Activated T-helper 2 cell treated with anti-CD3 and anti-CD28 coated beads, Interferon-gamma antibody, Interleukin-2, Interleukin-4, amounts not matched to agents 10 μg/mL and 5 μg/mL and 100 μg/mL, durations not matched to agents 14 hours and 24 hours and 36 hours (primary cell): Measurements from ENCODE around the gene CAMKK2. TPM values are rescaled to one million over a fixed set of nuclear protein-coding genes. Genes with fewer than 3 reads are reported as not detected.
"Not testable (repeated sequence)": the region's sequence is repeated elsewhere in the genome, so short reads cannot be mapped to it uniquely, and the experiment has no call there.

Experiments
- DNase-seq: peaks from one replicate; pipeline ENCODE4 v3.0.0; 2021; ENCODE audit warnings: low spot score
- H3K27ac Mint-ChIP-seq: one replicate; pipeline ENCODE4 v1.8.0; 2021; ENCODE audit warnings: mixed read lengths
- H3K27me3 Mint-ChIP-seq: one replicate; pipeline ENCODE4 v1.8.0; 2021; ENCODE audit warnings: low read depth, mixed read lengths
- H3K36me3 Mint-ChIP-seq: one replicate; pipeline ENCODE4 v1.8.0; 2021; ENCODE audit warnings: low read depth, mixed read lengths
- H3K4me1 Mint-ChIP-seq: one replicate; pipeline ENCODE4 v1.8.0; 2021; ENCODE audit warnings: low read depth, mixed read lengths
- H3K4me3 Mint-ChIP-seq: one replicate; pipeline ENCODE4 v1.8.0; 2021; ENCODE audit warnings: low read depth, mild to moderate bottlenecking, moderate library complexity, mixed read lengths
- H3K9me3 Mint-ChIP-seq: one replicate; pipeline ENCODE4 v1.8.0; 2021; ENCODE audit warnings: mixed read lengths
- intact Hi-C: fragments of 100-400 bp; cut with micrococcal nuclease; formaldehyde crosslinking; loops from one replicate; pipeline ENCODE4 v1.15.1; 2023
- total RNA-seq: library from RNA; stranded (reverse); gene quantifications from 2 replicates; pipeline ENCODE4 v1.2.3, GENCODE V29; 2022

The CAMKK2 gene
- total RNA-seq, 1 donor from 2014 or later = 35.2 TPM

- Mint-ChIP-seq H3K4me1 (no peaks in the 10 kb centered on the region), H3K9me3 (no peaks in the 10 kb centered on the region), H3K4me3 (no peak overlapping the region), H3K36me3 (peaks cover 70% of the 10 kb centered on the region), H3K27ac (peak overlapping the region; percentile 15), H3K27me3 (no peaks in the 10 kb centered on the region)
- no peak for DNase-seq
- intact Hi-C loops = no loop called here
Observed at GRCh38 chr12:121323908-121324307, 27.4 kb upstream of the CAMKK2 start.

- no peak overlapping the region for H3K27ac Mint-ChIP-seq
- H3K9me3 Mint-ChIP-seq = no peaks in the 10 kb centered on the region
- H3K36me3 Mint-ChIP-seq = peaks cover 61% of the 10 kb centered on the region
- H3K27me3 Mint-ChIP-seq = no peaks in the 10 kb centered on the region
- DNase-seq = no peak
- H3K4me1 Mint-ChIP-seq = peaks cover 21% of the 10 kb centered on the region
- intact Hi-C loops = no loop called here
- no peak overlapping the region for H3K4me3 Mint-ChIP-seq
Observed at GRCh38 chr12:121318121-121318520, 21.6 kb upstream of the CAMKK2 start.

GRCh38 chr12:121314431-121314830 is 17.9 kb upstream of the CAMKK2 start:
- H3K27ac Mint-ChIP-seq = no peak overlapping the region

GRCh38 chr12:121310231-121310630 is 13.7 kb upstream of the CAMKK2 start:
- H3K4me3 Mint-ChIP-seq, intact Hi-C loops, H3K27ac Mint-ChIP-seq, H3K27me3 Mint-ChIP-seq, DNase-seq, H3K9me3 Mint-ChIP-seq: not testable (repeated sequence)
- Mint-ChIP-seq H3K4me1 (peaks cover 19% of the 10 kb centered on the region), H3K36me3 (peaks cover 54% of the 10 kb centered on the region)

More at GRCh38 chr12:121314431-121314830, 17.9 kb upstream of the CAMKK2 start:
- H3K9me3 Mint-ChIP-seq = no peaks in the 10 kb centered on the region
- no peak overlapping the region for H3K4me3 Mint-ChIP-seq
- H3K36me3 Mint-ChIP-seq = peaks cover 70% of the 10 kb centered on the region
- intact Hi-C loops = no loop called here
- no peaks in the 10 kb centered on the region for H3K27me3 Mint-ChIP-seq
- DNase-seq = no peak
- H3K4me1 Mint-ChIP-seq = peaks cover 25% of the 10 kb centered on the region

- DNase-seq, intact Hi-C loops, H3K4me1 Mint-ChIP-seq, H3K27ac Mint-ChIP-seq, H3K4me3 Mint-ChIP-seq, H3K9me3 Mint-ChIP-seq, H3K27me3 Mint-ChIP-seq: not testable (repeated sequence)
- peaks cover 35% of the 10 kb centered on the region for H3K36me3 Mint-ChIP-seq
Observed at GRCh38 chr12:121307397-121307796, 10.9 kb upstream of the CAMKK2 start.

- H3K27ac Mint-ChIP-seq = no peak overlapping the region
- no peak overlapping the region for H3K4me3 Mint-ChIP-seq
- H3K36me3 Mint-ChIP-seq = peaks cover 11% of the 10 kb centered on the region
- intact Hi-C loops = no loop called here
- peaks cover 4% of the 10 kb centered on the region for H3K27me3 Mint-ChIP-seq
- DNase-seq = no peak
- peaks cover 9% of the 10 kb centered on the region for H3K4me1 Mint-ChIP-seq
- H3K9me3 Mint-ChIP-seq = no peaks in the 10 kb centered on the region
Observed at GRCh38 chr12:121304306-121304705, 7.8 kb upstream of the CAMKK2 start.

- Mint-ChIP-seq H3K4me1 (peaks cover 14% of the 10 kb centered on the region), H3K27ac (no peak overlapping the region), H3K9me3 (no peaks in the 10 kb centered on the region), H3K36me3 (no peaks in the 10 kb centered on the region), H3K27me3 (peaks cover 4% of the 10 kb centered on the region), H3K4me3 (no peak overlapping the region)
- DNase-seq = no peak
- intact Hi-C loops = no loop called here
Observed at GRCh38 chr12:121301876-121302275, 5.4 kb upstream of the CAMKK2 start.

- peaks cover 17% of the 10 kb centered on the region for H3K4me1 Mint-ChIP-seq
- DNase-seq = no peak
Observed at GRCh38 chr12:121300083-121300819, 3.7 kb upstream of the CAMKK2 start.

GRCh38 chr12:121299662-121300061 is 3.2 kb upstream of the CAMKK2 start:
- Mint-ChIP-seq H3K9me3 (no peaks in the 10 kb centered on the region), H3K27me3 (peaks cover 4% of the 10 kb centered on the region), H3K27ac (no peak overlapping the region), H3K36me3 (no peaks in the 10 kb centered on the region), H3K4me3 (no peak overlapping the region), H3K4me1 (peaks cover 20% of the 10 kb centered on the region)
- DNase-seq = no peak
- intact Hi-C loops = no loop called here

More at GRCh38 chr12:121300083-121300819, 3.7 kb upstream of the CAMKK2 start:
- no peaks in the 10 kb centered on the region for H3K36me3 Mint-ChIP-seq
- peaks cover 4% of the 10 kb centered on the region for H3K27me3 Mint-ChIP-seq
- no peaks in the 10 kb centered on the region for H3K9me3 Mint-ChIP-seq
- H3K27ac Mint-ChIP-seq = no peak overlapping the region
- no peak overlapping the region for H3K4me3 Mint-ChIP-seq
- intact Hi-C loops = no loop called here

- intact Hi-C loops, H3K27me3 Mint-ChIP-seq, DNase-seq, H3K36me3 Mint-ChIP-seq, H3K27ac Mint-ChIP-seq, H3K9me3 Mint-ChIP-seq: not testable (repeated sequence)
- Mint-ChIP-seq H3K4me1 (peaks cover 25% of the 10 kb centered on the region), H3K4me3 (peak overlapping the region; percentile 85)
Observed at GRCh38 chr12:121298411-121298810, 1.9 kb upstream of the CAMKK2 start.

- Mint-ChIP-seq H3K9me3 (no peaks in the 10 kb centered on the region), H3K4me1 (peaks cover 26% of the 10 kb centered on the region), H3K36me3 (peaks cover 12% of the 10 kb centered on the region), H3K27ac (peak overlapping the region; percentile 86), H3K4me3 (peak overlapping the region; percentile 85), H3K27me3 (peaks cover 4% of the 10 kb centered on the region)
- intact Hi-C loops = no loop called here
- no peak for DNase-seq
Observed at GRCh38 chr12:121297435-121297991, 1.0 kb upstream of the CAMKK2 start.

- H3K9me3 Mint-ChIP-seq = no peaks in the 10 kb centered on the region
- H3K27me3 Mint-ChIP-seq = peaks cover 4% of the 10 kb centered on the region
- H3K4me1 Mint-ChIP-seq = peaks cover 28% of the 10 kb centered on the region
- H3K4me3 Mint-ChIP-seq = peak overlapping the region; percentile 91
- H3K27ac Mint-ChIP-seq = peak overlapping the region; percentile 78
- intact Hi-C loops = no loop called here
- H3K36me3 Mint-ChIP-seq = peaks cover 22% of the 10 kb centered on the region
- DNase-seq = peak; percentile 37
Observed at GRCh38 chr12:121295746-121296617, 527 bp downstream of the CAMKK2 start.
